DND-41 (cell line): ENCODE data around the gene MISFA.

Source experiments
- ATAC-seq: fragments of 200-7000 bp; cut with Tn5 transposase; 3 replicates; pipeline ENCODE4 v1.9.1; 2021; ENCODE audit warnings: low read depth; ENCODE audit not compliant: insufficient read depth
- DNase-seq: peaks from one replicate; pipeline ENCODE4 v3.0.0-alpha.2; 2020
- H2AFZ ChIP-seq: 2 replicates; pipeline ENCODE4 v1.6.0; 2012; ENCODE audit warnings: low read depth, low read length
- H3K27ac ChIP-seq: 2 replicates; pipeline ENCODE4 v1.5.1; 2012; ENCODE audit warnings: low read length, inconsistent platforms
- H3K27me3 ChIP-seq: fragments of 200-600 bp; sonication (generic); 2 replicates; pipeline ENCODE4 v1.6.0; 2012; ENCODE audit warnings: low read length, mild to moderate bottlenecking, inconsistent platforms; ENCODE audit not compliant: insufficient read depth, poor library complexity
- H3K36me3 ChIP-seq: 2 replicates; pipeline ENCODE4 v1.5.1; 2012; ENCODE audit warnings: low read length, inconsistent platforms; ENCODE audit not compliant: insufficient read depth
- H3K4me1 ChIP-seq: 2 replicates; pipeline ENCODE4 v1.5.1; 2012; ENCODE audit warnings: mild to moderate bottlenecking, low read length; ENCODE audit not compliant: insufficient read depth
- H3K4me2 ChIP-seq: 2 replicates; pipeline ENCODE4 v1.6.0; 2012; ENCODE audit warnings: mild to moderate bottlenecking, moderate library complexity, low read length, inconsistent platforms; ENCODE audit not compliant: insufficient read depth
- H3K4me3 ChIP-seq, 2 experiments: fragments of 200-600 bp in 1 of 2; shearing (Covaris generic) in 1 of 2; 2 replicates each; pipeline ENCODE4 v1.5.1; 2012 to 2016; ENCODE audit warnings: inconsistent platforms in 2 of 2, low read length in 2 of 2, mild to moderate bottlenecking in 2 of 2, low read depth in 1 of 2, moderate library complexity in 1 of 2
- H3K79me2 ChIP-seq: 2 replicates; pipeline ENCODE4 v1.6.0; 2012; ENCODE audit warnings: low read length, inconsistent platforms; ENCODE audit not compliant: insufficient read depth
- H3K9ac ChIP-seq: 2 replicates; pipeline ENCODE4 v1.6.0; 2012; ENCODE audit warnings: low read depth, mild to moderate bottlenecking, inconsistent platforms, low read length, moderate library complexity
- H3K9me3 ChIP-seq: 2 replicates; pipeline ENCODE4 v1.5.1; 2012; ENCODE audit warnings: low read length, moderate library complexity, mild to moderate bottlenecking, inconsistent platforms; ENCODE audit not compliant: insufficient read depth, severe bottlenecking
- H4K20me1 ChIP-seq: 2 replicates; pipeline ENCODE4 v1.6.0; 2012; ENCODE audit warnings: low read length; ENCODE audit not compliant: insufficient read depth
- EZH2 ChIP-seq: IDR thresholded peaks from 3 replicates; pipeline ENCODE4 v1.6.1; 2012; ENCODE audit warnings: borderline replicate concordance, low read depth, mild to moderate bottlenecking, moderate library complexity, low read length, inconsistent platforms; ENCODE audit not compliant: severe bottlenecking
- TF ChIP-seq, protein P1 (sequence below): IDR thresholded peaks from 2 replicates; pipeline ENCODE4 v1.5.1; 2012; ENCODE audit warnings: borderline replicate concordance, low read length, moderate library complexity, mild to moderate bottlenecking; ENCODE audit not compliant: poor library complexity, severe bottlenecking; ENCODE audit errors: extremely low read depth

The MISFA gene

DNA sequence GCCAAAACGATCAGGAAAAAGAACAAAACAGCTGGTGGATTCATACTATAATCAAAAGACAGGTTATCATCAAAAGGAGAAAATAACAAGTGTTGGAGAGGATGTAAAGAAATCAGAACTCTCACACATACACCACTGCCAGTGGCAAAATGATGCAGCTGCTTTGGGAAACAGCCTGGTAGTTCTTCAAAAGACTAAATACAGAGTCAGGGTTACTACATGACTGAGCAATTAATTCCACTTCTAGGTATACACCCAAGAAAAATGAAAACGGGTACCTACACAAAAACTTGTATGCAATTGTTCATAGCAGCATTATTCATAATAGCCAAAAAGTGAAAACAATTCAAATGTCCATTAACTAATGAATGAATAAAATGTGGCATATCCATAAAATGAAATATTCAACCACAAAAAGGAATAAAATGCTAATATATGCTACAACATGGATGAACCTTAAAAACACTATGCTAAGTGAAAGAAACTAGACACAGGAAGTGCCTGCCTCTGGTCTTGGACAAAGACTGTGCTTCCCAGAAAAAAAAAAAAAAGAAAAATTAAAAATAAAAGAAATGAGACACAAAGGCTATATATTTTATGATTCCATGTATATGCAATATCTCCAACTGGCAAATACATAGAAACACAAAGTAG is 19.3 kb upstream of the MISFA start:
- no peak overlapping the region for H3K4me2 ChIP-seq
- TF ChIP-seq, protein P1, sequence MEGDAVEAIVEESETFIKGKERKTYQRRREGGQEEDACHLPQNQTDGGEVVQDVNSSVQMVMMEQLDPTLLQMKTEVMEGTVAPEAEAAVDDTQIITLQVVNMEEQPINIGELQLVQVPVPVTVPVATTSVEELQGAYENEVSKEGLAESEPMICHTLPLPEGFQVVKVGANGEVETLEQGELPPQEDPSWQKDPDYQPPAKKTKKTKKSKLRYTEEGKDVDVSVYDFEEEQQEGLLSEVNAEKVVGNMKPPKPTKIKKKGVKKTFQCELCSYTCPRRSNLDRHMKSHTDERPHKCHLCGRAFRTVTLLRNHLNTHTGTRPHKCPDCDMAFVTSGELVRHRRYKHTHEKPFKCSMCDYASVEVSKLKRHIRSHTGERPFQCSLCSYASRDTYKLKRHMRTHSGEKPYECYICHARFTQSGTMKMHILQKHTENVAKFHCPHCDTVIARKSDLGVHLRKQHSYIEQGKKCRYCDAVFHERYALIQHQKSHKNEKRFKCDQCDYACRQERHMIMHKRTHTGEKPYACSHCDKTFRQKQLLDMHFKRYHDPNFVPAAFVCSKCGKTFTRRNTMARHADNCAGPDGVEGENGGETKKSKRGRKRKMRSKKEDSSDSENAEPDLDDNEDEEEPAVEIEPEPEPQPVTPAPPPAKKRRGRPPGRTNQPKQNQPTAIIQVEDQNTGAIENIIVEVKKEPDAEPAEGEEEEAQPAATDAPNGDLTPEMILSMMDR: no peak
- TF ChIP-seq EZH2: no peak
- H3K36me3 ChIP-seq: peaks cover 4% of the 10 kb centered on the region; the same call in 1 of the 2 replicates
- no peak overlapping the region for H3K9ac ChIP-seq
- H3K9me3 ChIP-seq: no peaks in the 10 kb centered on the region
- DNase-seq (no peak), ATAC-seq (no peak)
- no peak overlapping the region for H2AFZ ChIP-seq
- H3K27ac ChIP-seq: no peak overlapping the region
- H4K20me1 ChIP-seq: no peaks in the 10 kb centered on the region
- no peak overlapping the region for H3K4me3 ChIP-seq
- no peaks in the 10 kb centered on the region for H3K4me1 ChIP-seq
- no peaks in the 10 kb centered on the region for H3K27me3 ChIP-seq
- no peaks in the 10 kb centered on the region for H3K79me2 ChIP-seq

DNA sequence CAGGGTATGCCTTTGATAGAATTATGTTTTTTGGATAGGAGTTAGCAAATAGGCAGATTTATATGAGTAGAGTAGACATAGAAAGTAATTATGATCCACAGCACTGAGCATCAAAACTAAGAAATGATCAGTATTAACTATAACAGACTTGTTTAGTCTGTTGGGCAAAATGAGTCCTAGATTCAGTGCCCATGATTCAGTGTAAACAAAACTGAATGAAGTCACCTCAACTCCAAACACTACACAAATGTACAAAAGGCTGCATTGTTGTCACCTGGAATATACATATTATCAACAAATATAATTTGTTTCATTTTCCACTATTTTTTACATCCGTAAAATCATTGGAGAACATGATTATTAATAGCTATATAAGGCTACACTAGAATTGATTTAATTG is 17.8 kb upstream of the MISFA start:
- no peak overlapping the region for H2AFZ ChIP-seq
- no peak overlapping the region for H3K4me2 ChIP-seq
- ATAC-seq (no peak), DNase-seq (no peak)
- H4K20me1 ChIP-seq: no peaks in the 10 kb centered on the region
- H3K36me3 ChIP-seq: peaks cover 4% of the 10 kb centered on the region; the same call in 1 of the 2 replicates
- H3K9me3 ChIP-seq: no peaks in the 10 kb centered on the region
- H3K4me3 ChIP-seq: no peak overlapping the region
- TF ChIP-seq EZH2: no peak
- TF ChIP-seq, protein P1: no peak
- H3K27ac ChIP-seq: no peak overlapping the region
- H3K4me1 ChIP-seq: peaks cover 2% of the 10 kb centered on the region; the same call in 1 of the 2 replicates
- H3K27me3 ChIP-seq: no peaks in the 10 kb centered on the region
- H3K9ac ChIP-seq: no peak overlapping the region
- H3K79me2 ChIP-seq: no peaks in the 10 kb centered on the region

DNA sequence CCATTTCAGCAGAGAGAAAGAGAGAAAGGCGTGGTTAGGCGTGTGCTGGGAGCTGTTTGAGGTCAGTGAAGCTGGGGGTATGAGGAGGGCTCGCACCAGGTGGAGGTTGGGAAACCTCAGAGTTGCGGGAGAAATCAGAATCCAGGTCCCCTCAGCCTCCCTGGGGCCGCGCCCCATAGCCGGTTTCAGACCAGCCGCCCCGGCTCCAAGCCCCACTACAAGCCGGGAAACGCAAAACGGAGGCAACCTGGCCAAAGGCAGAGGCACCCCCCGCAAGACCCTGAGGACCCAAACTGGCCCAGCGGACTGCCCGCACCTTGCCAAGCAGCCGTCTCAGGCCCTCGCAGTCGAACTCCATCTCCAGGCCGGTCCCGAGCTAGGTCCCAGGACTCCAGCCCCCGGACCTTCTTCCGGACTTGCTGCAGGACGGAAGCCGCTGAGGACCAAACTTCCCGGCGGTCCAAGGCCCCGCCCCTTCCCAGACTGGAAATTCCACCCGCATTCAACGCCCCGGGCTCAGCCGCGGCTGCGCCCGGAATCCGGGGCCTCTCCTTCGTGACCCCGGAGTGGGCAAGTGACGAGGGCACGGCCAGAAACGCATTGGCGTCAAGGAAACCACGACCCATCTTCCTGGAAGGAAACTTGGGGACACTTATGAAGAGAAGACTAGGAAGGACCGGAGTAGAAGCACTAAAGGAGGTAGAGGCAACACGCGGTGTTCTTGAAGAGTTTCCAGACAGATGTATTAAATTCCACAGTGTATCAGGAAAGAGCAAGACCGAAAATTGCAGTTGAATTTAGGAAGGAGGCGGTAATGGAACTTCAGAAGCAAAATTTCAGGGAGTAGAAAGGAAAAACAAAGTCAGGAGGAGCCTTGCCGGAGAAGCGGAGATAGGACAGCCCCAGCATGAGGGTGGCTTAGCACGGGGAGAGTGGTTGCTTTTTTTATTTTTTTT is 11.0 kb upstream of the MISFA start, which contains the start of gene UEVLD:
TSS of gene UEVLD (minus strand) at position 438 of the 956 bp plus-strand sequence. CDS start at position 358, 80 bp downstream.
- no peaks in the 10 kb centered on the region for H3K36me3 ChIP-seq
- H3K9me3 ChIP-seq: no peaks in the 10 kb centered on the region
- no peaks in the 10 kb centered on the region for H4K20me1 ChIP-seq
- peak within 1 kb of the TSS; percentile 81 for H2AFZ ChIP-seq
- H3K27me3 ChIP-seq: no peaks in the 10 kb centered on the region
- DNase-seq (peak; percentile 75), ATAC-seq (peak; percentile 71)
- peak within 1 kb of the TSS; percentile 56 to 86 for H3K4me3 ChIP-seq
- peaks cover 8% of the 10 kb centered on the region; the same call in 1 of the 2 replicates for H3K79me2 ChIP-seq
- TF ChIP-seq, protein P1: no peak
- H3K4me2 ChIP-seq: peak within 1 kb of the TSS; percentile 77
- H3K4me1 ChIP-seq: peaks cover 24% of the 10 kb centered on the region
- peak within 1 kb of the TSS; percentile 67 for H3K27ac ChIP-seq
- peak within 1 kb of the TSS; percentile 70 for H3K9ac ChIP-seq
